HG03060 (cell line): Measurements from ENCODE around the gene ZDHHC20.

Source experiments
- ATAC-seq: cut with Tn5 transposase; IDR thresholded peaks from one replicate; pipeline ENCODE4 v1.9.1; 2021; ENCODE audit warnings: low read depth, moderate number of reproducible peaks; ENCODE audit not compliant: unreplicated experiment

Gene ZDHHC20

GRCh38 chr13:21328836-21329477 lies 130.1 kb downstream of the ZDHHC20 start:
- ATAC-seq: no peak

DNA sequence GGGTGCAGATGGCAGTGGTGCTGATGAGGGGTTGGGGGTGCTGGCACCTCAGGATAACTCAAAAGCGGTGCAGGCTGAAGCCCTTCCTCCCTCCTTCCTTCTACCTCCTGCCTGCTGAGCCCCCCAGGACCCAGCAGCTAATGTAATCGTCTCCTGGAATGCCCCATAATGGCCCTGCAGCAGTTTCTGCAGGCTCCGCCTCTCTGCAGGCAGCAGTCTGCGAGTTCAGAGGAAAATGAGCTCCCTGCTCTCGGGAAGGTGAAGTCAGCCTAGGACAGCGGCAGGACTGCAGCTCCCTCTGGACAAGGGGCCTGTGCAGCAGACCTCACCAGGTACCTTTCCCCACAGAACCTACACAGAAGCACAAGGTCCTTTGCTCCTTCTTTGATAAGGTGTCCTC lies 130.9 kb downstream of the ZDHHC20 start:
- no peak for ATAC-seq

DNA sequence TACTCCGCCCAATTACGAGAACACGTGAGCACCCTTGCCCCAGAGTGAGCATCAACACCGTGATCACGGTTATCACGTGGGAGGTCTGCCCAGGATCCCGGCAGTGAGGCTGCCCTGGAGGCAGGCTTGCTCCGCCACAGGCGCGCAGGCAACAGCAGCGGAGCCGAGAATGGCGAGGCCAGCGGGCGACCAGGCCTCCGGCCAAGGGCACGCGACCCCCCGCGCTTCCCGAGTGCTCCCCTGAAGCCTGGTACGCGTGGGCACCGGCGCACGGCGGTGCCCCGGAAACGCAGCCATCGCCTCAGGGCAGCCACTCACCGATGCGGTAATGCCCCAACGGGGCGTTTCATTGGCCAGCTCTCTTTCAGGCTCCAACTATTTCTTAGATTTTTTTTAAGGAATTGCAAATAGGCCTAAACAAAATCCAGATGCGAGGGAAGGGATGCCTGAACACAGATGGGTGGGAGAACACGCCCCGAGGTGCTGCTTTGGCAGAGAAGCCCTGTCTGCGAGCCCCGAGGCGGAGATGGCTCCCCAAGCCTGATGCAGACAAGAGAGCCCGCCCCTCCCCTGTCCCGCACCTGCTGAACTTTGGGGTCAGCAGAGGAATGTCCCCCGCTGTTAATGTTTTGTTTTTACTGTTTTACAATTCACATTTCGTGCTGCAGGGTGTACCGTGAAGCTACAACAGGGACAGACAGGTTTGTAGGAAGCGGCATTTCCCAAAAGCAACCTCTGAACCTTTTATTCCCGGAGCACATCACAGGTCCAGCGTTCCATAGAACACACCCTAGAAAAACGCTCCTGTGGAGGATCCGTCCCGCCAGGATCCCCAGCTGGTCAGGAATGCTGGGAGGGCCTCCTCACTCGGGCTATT lies 132.7 kb downstream of the ZDHHC20 start:
- no peak for ATAC-seq

GRCh38 chr13:21324803-21325202 lies 134.3 kb downstream of the ZDHHC20 start:
- no peak for ATAC-seq

- ATAC-seq: no peak
These were observed 136.1 kb downstream of the ZDHHC20 start for GRCh38 chr13:21322988-21323387.
